GM12874 (cell line): ENCODE results near the gene ASXL1.

ENCODE experiments used
- TF ChIP-seq, protein P1 (sequence below): IDR thresholded peaks from 2 replicates; pipeline ENCODE4 v1.5.1; 2011; ENCODE audit warnings: low read depth, mild to moderate bottlenecking, control low read depth, low read length, moderate library complexity; ENCODE audit not compliant: insufficient read depth

ASXL1 gene

DNA sequence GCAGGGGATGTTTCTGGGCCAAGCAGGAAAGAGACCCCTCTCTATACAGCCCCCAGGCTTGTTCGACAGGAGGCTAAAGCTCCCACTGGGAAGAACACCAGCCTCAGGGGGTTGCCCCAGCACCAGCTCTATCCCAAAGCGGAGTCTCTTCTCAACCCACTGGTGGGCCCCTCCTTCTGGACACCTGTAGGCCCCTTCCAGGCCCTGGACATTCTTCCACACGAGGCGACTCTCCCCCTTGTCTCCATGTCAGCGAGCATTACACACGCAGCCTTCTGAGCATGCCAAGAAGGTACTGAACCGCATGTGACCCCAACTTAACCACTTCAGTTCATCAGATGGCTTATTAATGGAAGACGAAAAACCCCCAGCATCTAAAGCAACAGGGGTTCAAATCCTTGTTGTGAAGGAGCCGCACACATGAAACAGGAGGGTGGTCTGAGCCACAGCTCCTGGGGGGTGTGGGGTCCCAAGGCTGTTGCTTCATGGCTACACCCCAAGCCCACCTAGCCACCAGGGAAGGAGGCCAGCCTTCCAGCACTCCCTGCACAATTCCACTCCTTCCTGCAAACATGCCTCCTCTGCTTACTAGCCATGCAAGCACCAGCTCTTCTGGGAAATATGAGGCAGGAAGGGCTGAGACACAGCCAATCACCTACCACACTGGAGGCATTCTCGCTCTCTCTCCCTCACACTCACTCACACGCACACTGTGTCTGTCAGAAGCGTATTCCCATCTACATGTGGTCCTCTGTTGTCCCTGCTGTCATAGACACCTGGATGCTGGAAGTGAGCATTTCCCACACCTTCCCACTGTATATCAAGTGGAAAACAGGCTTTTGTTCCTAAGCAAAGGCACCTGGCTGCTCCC lies 122.5 kb downstream of the ASXL1 start:
- TF ChIP-seq, protein P1, sequence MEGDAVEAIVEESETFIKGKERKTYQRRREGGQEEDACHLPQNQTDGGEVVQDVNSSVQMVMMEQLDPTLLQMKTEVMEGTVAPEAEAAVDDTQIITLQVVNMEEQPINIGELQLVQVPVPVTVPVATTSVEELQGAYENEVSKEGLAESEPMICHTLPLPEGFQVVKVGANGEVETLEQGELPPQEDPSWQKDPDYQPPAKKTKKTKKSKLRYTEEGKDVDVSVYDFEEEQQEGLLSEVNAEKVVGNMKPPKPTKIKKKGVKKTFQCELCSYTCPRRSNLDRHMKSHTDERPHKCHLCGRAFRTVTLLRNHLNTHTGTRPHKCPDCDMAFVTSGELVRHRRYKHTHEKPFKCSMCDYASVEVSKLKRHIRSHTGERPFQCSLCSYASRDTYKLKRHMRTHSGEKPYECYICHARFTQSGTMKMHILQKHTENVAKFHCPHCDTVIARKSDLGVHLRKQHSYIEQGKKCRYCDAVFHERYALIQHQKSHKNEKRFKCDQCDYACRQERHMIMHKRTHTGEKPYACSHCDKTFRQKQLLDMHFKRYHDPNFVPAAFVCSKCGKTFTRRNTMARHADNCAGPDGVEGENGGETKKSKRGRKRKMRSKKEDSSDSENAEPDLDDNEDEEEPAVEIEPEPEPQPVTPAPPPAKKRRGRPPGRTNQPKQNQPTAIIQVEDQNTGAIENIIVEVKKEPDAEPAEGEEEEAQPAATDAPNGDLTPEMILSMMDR, result no peak

- TF ChIP-seq, protein P1, result no peak
These were observed 123.4 kb downstream of the ASXL1 start for GRCh38 chr20:32481311-32482142.

- TF ChIP-seq, protein P1, result no peak
These were observed 124.0 kb downstream of the ASXL1 start for GRCh38 chr20:32482143-32482441.

DNA sequence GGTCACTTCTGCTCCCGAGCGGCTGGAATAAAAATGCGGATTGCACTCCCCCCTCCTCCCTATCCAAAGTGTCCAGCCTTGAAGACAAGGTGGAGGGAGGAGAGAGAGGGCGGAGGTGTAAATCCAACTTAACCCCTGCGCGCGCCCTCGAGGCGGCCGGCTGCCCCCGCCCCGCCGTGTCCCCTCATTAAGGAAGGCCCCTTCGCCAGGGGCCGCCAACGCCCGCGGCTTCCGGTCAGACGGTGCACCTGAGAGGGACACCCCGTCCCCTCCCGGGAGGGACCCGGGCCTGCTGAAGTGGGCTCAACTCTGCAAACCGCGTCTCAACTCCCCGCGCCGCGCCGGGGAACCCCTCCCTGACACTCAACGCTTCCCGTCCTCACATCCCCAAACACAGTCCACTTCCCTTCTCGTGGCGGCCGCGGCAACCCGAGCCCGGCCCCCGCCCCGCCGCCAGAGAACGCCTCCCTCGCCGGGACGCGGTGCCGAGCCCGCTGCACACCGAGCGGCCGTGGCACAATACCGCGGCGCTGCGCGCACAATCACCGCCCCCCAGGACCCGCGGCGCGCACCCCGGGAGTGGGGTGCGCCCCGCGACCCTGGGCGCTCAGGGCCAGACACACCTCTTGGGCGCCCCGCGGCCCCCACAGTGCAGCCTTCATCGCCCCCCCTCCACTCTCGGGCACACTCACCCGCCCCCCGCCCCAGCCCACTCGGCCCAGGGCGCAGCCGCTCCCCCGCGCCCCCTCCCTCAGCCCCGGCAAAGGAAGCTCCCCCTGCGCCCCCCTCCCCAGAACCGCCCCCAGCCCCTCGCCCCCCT lies 124.5 kb downstream of the ASXL1 start:
- TF ChIP-seq, protein P1, result no peak

DNA sequence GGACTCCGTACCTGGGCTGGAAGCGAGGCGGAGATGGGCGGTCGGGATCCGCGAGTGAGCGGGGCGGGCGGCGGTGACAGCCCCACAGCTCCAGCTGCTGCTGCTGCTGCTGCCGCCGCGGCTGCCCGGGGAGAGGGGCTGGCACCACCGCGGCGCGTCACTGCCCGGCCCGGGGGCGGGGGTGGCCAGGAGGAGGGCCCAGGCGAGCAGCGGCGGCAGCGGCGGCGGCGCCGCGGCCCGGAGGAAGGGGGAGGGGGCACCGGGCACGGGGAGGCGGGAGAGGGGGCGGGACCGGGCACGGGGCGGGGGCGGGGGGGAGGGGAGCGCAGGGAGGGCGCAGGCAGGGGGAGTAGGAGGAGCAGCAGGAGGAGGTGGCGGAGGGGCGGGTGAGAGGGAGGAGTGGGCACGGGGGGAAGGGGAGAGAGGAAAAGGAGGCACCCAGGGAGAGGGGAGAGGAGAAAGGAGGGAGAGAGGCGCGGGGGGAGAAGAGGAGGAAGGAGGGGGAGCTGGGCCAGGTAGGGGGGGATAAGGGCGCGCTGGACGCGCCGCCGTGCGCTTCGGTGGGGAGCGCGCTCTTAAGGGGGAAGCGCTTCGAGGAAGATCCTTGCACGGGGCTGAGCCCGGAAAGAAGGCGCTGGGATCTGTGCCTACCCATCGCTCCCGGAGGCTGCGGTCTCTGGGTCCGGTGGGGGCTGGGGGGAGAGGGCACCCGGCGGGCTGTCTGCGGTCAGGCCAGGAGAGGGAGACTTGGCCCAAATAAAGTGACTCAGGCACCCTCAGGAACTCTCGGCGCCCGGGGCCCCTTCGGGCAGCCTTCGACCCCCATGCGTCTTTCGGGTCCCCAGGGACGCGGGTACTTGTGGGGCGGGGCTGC lies 125.5 kb downstream of the ASXL1 start:
- TF ChIP-seq, protein P1, result no peak

DNA sequence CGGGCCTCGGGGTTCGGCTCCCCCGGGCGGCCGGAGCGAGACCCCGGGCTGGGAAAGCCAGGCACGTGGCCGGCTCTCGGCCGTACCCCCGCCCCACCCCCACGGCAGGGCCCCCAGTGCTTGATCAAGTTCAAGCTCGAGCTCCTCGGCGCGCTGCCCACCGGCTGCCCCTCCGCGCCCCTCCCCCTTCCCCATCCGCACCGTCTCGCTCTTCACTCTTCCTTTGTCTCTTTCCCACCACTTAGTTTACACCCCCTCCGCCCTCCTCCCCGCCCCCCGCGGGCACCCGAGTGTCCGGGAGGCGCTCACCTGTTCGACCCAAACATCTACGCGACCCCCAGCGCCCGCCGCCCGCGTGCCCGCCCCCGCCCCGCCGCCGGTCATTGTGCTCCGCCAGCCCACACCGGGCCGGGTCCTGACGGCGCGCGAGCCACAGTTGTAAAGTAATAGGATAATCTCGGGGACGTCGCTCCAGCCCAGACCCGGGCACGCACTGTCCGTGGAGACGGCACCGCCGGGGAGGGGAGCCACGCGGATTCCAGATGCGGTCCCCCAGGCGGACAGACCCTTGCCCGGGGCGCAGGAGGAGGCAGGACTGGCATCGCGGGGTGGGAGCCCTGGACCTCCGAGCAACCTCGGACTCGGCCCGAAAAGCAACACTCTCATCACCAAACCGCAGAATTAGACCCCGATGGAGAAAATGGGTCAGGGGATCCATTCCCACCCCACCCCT lies 126.3 kb downstream of the ASXL1 start:
- TF ChIP-seq, protein P1, result no peak
